Measurements from ENCODE around the gene S100PBP. TPM values are rescaled to one million over a fixed set of nuclear protein-coding genes. Genes with fewer than 3 reads are reported as not detected.

Gene S100PBP
- polyA plus RNA-seq, 1 of the 3 experiments (the other 2 are of a cell fraction): 13.2 TPM

GRCh38 chr1:32770741-32771548 lies 46.5 kb upstream of the S100PBP start:
- H3K4me3 ChIP-seq (ENCODE audit: low read depth in 2 of 2, low read length in 1 of 2): no peak overlapping the region
- no peak for TF ChIP-seq ZBTB33 (IDR thresholded peaks at IDR 0.05; ENCODE audit: borderline replicate concordance, low read depth)
- TF ChIP-seq SIN3A (IDR thresholded peaks at IDR 0.05; ENCODE audit: borderline replicate concordance, low read depth, low read length): no peak
- no peak for TF ChIP-seq CHD2 (IDR thresholded peaks at IDR 0.05; ENCODE audit: low read length, partially characterized antibody)
- no peak for TF ChIP-seq GATA2 (CRISPR knock-in tag; IDR thresholded peaks at IDR 0.05)
- TF ChIP-seq SMC3 (IDR thresholded peaks at IDR 0.05; ENCODE audit: low read depth, low read length): no peak
- TF ChIP-seq REST (IDR thresholded peaks at IDR 0.05; ENCODE audit: low read depth, low read length): no peak
- TF ChIP-seq IRF3 (IDR thresholded peaks at IDR 0.05; ENCODE audit: low read depth, low read length): no peak
- TF ChIP-seq PBX3 (IDR thresholded peaks at IDR 0.05): no peak
- TF ChIP-seq POLR2AphosphoS5 (IDR thresholded peaks at IDR 0.05; ENCODE audit: low read depth, low read length): no peak
- H2AFZ ChIP-seq (ENCODE audit: low read depth): no peak overlapping the region
- no peak for DNase-seq
- CTCF ChIA-PET: interaction anchor here (1.6 to 19.0 kb wide), 4 partner anchors 14 to 250 kb away, joined by 3 to 392 read pairs (median 34); partner anchors contain the start of gene SYNC
- POLR2A ChIA-PET: interaction anchor here (1.8 kb wide), 1 partner anchor 120 kb away, joined by 5 read pairs; the partner anchor contains the start of gene RBBP4
- H3K4me1 ChIP-seq (ENCODE audit: control insufficient read depth in 1 of 2, insufficient read depth in 2 of 2, low read depth in 1 of 2, low read length in 1 of 2): peaks cover 23 to 43% of the 10 kb centered on the region in 2 experiments
- no peaks in the 10 kb centered on the region for H3K79me2 ChIP-seq (ENCODE audit: insufficient read depth)
- no peaks in the 10 kb centered on the region for H3K9me2 ChIP-seq
- H3F3A ChIP-seq (replicated peaks; ENCODE audit: insufficient read depth): peaks cover 28% of the 10 kb centered on the region
- H3K36me3 ChIP-seq (replicated peaks in 1 of 2; ENCODE audit: control insufficient read depth in 1 of 2, insufficient read depth in 2 of 2, low read length in 1 of 2): peaks cover 15 to 21% of the 10 kb centered on the region in 2 experiments
- no peaks in the 10 kb centered on the region for H3K9me3 ChIP-seq
- H3K9ac ChIP-seq: no peak overlapping the region
- H3K27ac ChIP-seq (ENCODE audit: low read depth in 2 of 2, low read length in 1 of 2): no peak overlapping the region
- H3K27me3 ChIP-seq (ENCODE audit: insufficient read depth): no peaks in the 10 kb centered on the region
- H4K20me1 ChIP-seq (ENCODE audit: insufficient read depth): peaks cover 6% of the 10 kb centered on the region; the same call in 1 of the 2 replicates
- 98% methylated on average over 11 of the region's 18 CpGs for WGBS (ENCODE audit: low lambda C conversion rate)
- no peak overlapping the region for H3K4me2 ChIP-seq

All from SK-N-SH (cell line).